ENCODE data around the gene SLX4IP. TPM values are rescaled to one million over a fixed set of nuclear protein-coding genes. Genes with fewer than 3 reads are reported as not detected.

SLX4IP gene
- polyA plus RNA-seq, 2 of the 4 experiments (the other 2 are of a cell fraction) = 3.4 to 7.5 TPM

GRCh38 chr20:10524643-10525042, 89.5 kb downstream of the SLX4IP start:
- no peak overlapping the region for H3K4me3 ChIP-seq
- peak overlapping the region in 1 of 2 experiments; percentile 70; a peak in 3 of 6 replicates for H3K27ac ChIP-seq
- DNase-seq (ENCODE audit: low read depth in 1 of 2, low spot score in 1 of 2) = peak; percentile 35 to 50
- no peak for FAIRE-seq
- TF ChIP-seq CEBPB (IDR thresholded peaks at IDR 0.05) = 0 out of 4 replicates have a peak, but pooled peaks have one; percentile 8 to 22
- no peak for TF ChIP-seq CHD4 (IDR thresholded peaks at IDR 0.05; ENCODE audit: borderline replicate concordance)
- TF ChIP-seq CBX8 (IDR thresholded peaks at IDR 0.05) = no peak
- TF ChIP-seq, protein P1, sequence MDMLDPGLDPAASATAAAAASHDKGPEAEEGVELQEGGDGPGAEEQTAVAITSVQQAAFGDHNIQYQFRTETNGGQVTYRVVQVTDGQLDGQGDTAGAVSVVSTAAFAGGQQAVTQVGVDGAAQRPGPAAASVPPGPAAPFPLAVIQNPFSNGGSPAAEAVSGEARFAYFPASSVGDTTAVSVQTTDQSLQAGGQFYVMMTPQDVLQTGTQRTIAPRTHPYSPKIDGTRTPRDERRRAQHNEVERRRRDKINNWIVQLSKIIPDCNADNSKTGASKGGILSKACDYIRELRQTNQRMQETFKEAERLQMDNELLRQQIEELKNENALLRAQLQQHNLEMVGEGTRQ (IDR thresholded peaks at IDR 0.05) = no peak
- no peak for TF ChIP-seq KDM1A (IDR thresholded peaks at IDR 0.05; ENCODE audit: low read depth)
- peak overlapping the region; percentile 21 for H3K4me2 ChIP-seq
- ChIA-PET CTCF (interaction anchor here (0.7 to 2.1 kb wide), 7 partner anchors 9 to 1018 kb away, joined by 3 to 6 read pairs (median 4); no protein-coding TSS in a partner anchor), POLR2A (interaction anchor here (1.4 kb wide), 1 partner anchor 90 kb away, joined by 4 read pairs; the partner anchor contains the start of gene MKKS)
- H3K4me1 ChIP-seq = peaks cover 44% of the 10 kb centered on the region
- H3K9me3 ChIP-seq = no peaks in the 10 kb centered on the region
- WGBS (ENCODE audit: missing lambda C conversion rate) = 38% methylated on average over 4 of the region's 4 CpGs
- ATAC-seq = peak; percentile 45 to 52; a peak in 4 of 6 replicates

DNA sequence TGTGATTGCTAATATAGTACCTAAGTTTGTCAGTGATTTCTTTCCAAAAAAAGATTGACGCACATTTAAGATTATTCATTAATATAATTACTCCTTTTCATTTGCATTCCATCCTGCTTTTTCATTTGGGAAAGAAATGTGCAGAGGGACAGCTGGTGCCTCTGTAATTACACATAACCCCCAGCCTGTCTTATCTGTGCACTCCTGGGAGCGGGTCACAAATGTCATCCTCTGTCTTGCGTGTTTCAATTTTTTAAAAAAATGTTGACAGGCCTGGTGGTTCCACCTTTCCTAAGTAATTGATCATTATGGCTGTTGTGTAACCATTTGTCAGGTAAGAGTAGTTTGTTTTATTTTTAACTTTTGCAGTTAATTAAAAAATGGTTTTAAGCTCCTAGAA, 92.7 kb downstream of the SLX4IP start:
- ATAC-seq (no peak), FAIRE-seq (no peak), DNase-seq (ENCODE audit: low read depth in 1 of 2, low spot score in 1 of 2) (no peak)
- H3K9me3 ChIP-seq = no peaks in the 10 kb centered on the region
- no peak overlapping the region for H3K27ac ChIP-seq
- no peak overlapping the region for H3K4me3 ChIP-seq
- CTCF ChIA-PET = interaction anchor here (0.6 to 1.7 kb wide), 3 partner anchors 9 to 25 kb away, joined by 3 to 4 read pairs (median 4); no protein-coding TSS in a partner anchor
- H3K4me2 ChIP-seq = no peak overlapping the region
- no peak for TF ChIP-seq GATA3 (IDR thresholded peaks at IDR 0.05; ENCODE audit: borderline replicate concordance)
- 95% methylated on average over 3 of the region's 3 CpGs for WGBS (ENCODE audit: missing lambda C conversion rate)
- H3K4me1 ChIP-seq = peaks cover 24% of the 10 kb centered on the region
- POLR2A ChIA-PET = no interaction called here

GRCh38 chr20:10530883-10531282, 95.8 kb downstream of the SLX4IP start:
- Histone ChIP-seq H3K4me1 (no peaks in the 10 kb centered on the region), H3K4me3 (no peak overlapping the region), H3K9me3 (no peaks in the 10 kb centered on the region), H3K4me2 (no peak overlapping the region), H3K27ac (no peak overlapping the region)
- TF ChIP-seq EHF (CRISPR knock-in tag; IDR thresholded peaks at IDR 0.05) = no peak
- no peak for TF ChIP-seq RCOR1 (IDR thresholded peaks at IDR 0.05; ENCODE audit: low read depth, low read length)
- TF ChIP-seq, protein P2, sequence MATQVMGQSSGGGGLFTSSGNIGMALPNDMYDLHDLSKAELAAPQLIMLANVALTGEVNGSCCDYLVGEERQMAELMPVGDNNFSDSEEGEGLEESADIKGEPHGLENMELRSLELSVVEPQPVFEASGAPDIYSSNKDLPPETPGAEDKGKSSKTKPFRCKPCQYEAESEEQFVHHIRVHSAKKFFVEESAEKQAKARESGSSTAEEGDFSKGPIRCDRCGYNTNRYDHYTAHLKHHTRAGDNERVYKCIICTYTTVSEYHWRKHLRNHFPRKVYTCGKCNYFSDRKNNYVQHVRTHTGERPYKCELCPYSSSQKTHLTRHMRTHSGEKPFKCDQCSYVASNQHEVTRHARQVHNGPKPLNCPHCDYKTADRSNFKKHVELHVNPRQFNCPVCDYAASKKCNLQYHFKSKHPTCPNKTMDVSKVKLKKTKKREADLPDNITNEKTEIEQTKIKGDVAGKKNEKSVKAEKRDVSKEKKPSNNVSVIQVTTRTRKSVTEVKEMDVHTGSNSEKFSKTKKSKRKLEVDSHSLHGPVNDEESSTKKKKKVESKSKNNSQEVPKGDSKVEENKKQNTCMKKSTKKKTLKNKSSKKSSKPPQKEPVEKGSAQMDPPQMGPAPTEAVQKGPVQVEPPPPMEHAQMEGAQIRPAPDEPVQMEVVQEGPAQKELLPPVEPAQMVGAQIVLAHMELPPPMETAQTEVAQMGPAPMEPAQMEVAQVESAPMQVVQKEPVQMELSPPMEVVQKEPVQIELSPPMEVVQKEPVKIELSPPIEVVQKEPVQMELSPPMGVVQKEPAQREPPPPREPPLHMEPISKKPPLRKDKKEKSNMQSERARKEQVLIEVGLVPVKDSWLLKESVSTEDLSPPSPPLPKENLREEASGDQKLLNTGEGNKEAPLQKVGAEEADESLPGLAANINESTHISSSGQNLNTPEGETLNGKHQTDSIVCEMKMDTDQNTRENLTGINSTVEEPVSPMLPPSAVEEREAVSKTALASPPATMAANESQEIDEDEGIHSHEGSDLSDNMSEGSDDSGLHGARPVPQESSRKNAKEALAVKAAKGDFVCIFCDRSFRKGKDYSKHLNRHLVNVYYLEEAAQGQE (IDR thresholded peaks at IDR 0.05) = no peak
- TF ChIP-seq CEBPB (IDR thresholded peaks at IDR 0.05) = no peak
- TF ChIP-seq ZSCAN20 (CRISPR knock-in tag; IDR thresholded peaks at IDR 0.05) = no peak
- no peak for TF ChIP-seq FOSL2 (IDR thresholded peaks at IDR 0.05)
- TF ChIP-seq FOSL2 (CRISPR knock-in tag; IDR thresholded peaks at IDR 0.05) = no peak
- TF ChIP-seq JUN (IDR thresholded peaks at IDR 0.05) = no peak
- no peak for TF ChIP-seq BCL3 (IDR thresholded peaks at IDR 0.05)
- no peak for TF ChIP-seq MYC (IDR thresholded peaks at IDR 0.05; ENCODE audit: borderline replicate concordance, low read length)
- TF ChIP-seq GATA3 (IDR thresholded peaks at IDR 0.05; ENCODE audit: borderline replicate concordance) = no peak
- no peak for TF ChIP-seq POLR2AphosphoS2 (conservative IDR thresholded peaks at IDR 0.05; ENCODE audit: low read length)
- no peak for TF ChIP-seq HOXA7 (CRISPR knock-in tag; IDR thresholded peaks at IDR 0.05)
- TF ChIP-seq, protein P1 (IDR thresholded peaks at IDR 0.05) = no peak
- TF ChIP-seq NR3C1 (IDR thresholded peaks at IDR 0.05) = no peak
- no peak for TF ChIP-seq SREBF2 (IDR thresholded peaks at IDR 0.05)
- TF ChIP-seq NFE2L2 (conservative IDR thresholded peaks at IDR 0.05; ENCODE audit: low read length) = no peak
- no peak for TF ChIP-seq POLR2A (IDR thresholded peaks at IDR 0.05; ENCODE audit: low read length)
- TF ChIP-seq FOXS1 (CRISPR knock-in tag; IDR thresholded peaks at IDR 0.05) = no peak
- no peak for TF ChIP-seq CBX2 (IDR thresholded peaks at IDR 0.05; ENCODE audit: borderline replicate concordance, low read depth)
- no peak for TF ChIP-seq ZNF302 (CRISPR knock-in tag; IDR thresholded peaks at IDR 0.05)
- ChIA-PET POLR2A (no interaction called here), CTCF (interaction anchor here (0.5 to 1.4 kb wide), 6 partner anchors 8 to 1013 kb away, joined by 3 to 5 read pairs (median 3); partner anchors contain the start of gene MKKS)
- no peak for ATAC-seq
- DNase-seq (ENCODE audit: low read depth in 1 of 2, low spot score in 1 of 2) = no peak
- whole genome bisulfite sequencing (ENCODE audit: missing lambda C conversion rate) = 84% methylated on average over 2 of the region's 2 CpGs
- FAIRE-seq = peak; percentile 23
